HG03469 (cell line): ENCODE data around the gene VCPKMT.
A peak's percentile ranks its signal among the peaks of the same experiment; 100 is the strongest.

Source experiments
- ATAC-seq: cut with Tn5 transposase; IDR thresholded peaks from one replicate; pipeline ENCODE4 v1.9.1; 2021; ENCODE audit warnings: mild to moderate bottlenecking, moderate library complexity, moderate number of reproducible peaks; ENCODE audit not compliant: unreplicated experiment

The VCPKMT gene

GRCh38 chr14:50116181-50116956 is at the start of gene VCPKMT:
VCPKMT (minus strand) TSS chr14:50116572; CDS start chr14:50116552, 20 bp downstream.
- ATAC-seq = peak; percentile 78

GRCh38 chr14:50156111-50156510 is 39.7 kb upstream of the VCPKMT start:
- ATAC-seq = no peak

- ATAC-seq = no peak
These were observed 32.4 kb upstream of the VCPKMT start for GRCh38 chr14:50148799-50149198.

- ATAC-seq = no peak
These were observed 22.8 kb upstream of the VCPKMT start for GRCh38 chr14:50139192-50139591.

GRCh38 chr14:50127802-50128201 is 11.4 kb upstream of the VCPKMT start:
- no peak for ATAC-seq

GRCh38 chr14:50123062-50123461 is 6.7 kb upstream of the VCPKMT start:
- ATAC-seq = no peak

GRCh38 chr14:50122291-50122690 is 5.9 kb upstream of the VCPKMT start:
- no peak for ATAC-seq

- no peak for ATAC-seq
These were observed 5.1 kb upstream of the VCPKMT start for GRCh38 chr14:50121486-50121885.

- no peak for ATAC-seq
These were observed 1.1 kb upstream of the VCPKMT start for GRCh38 chr14:50117456-50117855.

GRCh38 chr14:50116966-50117365 is 594 bp upstream of the VCPKMT start:
- ATAC-seq = no peak

GRCh38 chr14:50113381-50114035 is 2.9 kb downstream of the VCPKMT start:
- ATAC-seq = no peak

GRCh38 chr14:50110323-50111037 is 5.9 kb downstream of the VCPKMT start:
- no peak for ATAC-seq

- no peak for ATAC-seq
These were observed 7.0 kb downstream of the VCPKMT start for GRCh38 chr14:50109342-50109741.

GRCh38 chr14:50107850-50108249 is 8.5 kb downstream of the VCPKMT start:
- no peak for ATAC-seq

- ATAC-seq = no peak
These were observed 10.2 kb downstream of the VCPKMT start for GRCh38 chr14:50106178-50106577.

- no peak for ATAC-seq
These were observed 12.8 kb downstream of the VCPKMT start for GRCh38 chr14:50103558-50103957.

GRCh38 chr14:50101417-50101816 is 15.0 kb downstream of the VCPKMT start:
- no peak for ATAC-seq

- no peak for ATAC-seq
These were observed 15.6 kb downstream of the VCPKMT start for GRCh38 chr14:50100805-50101204.

GRCh38 chr14:50099335-50099734 is 17.0 kb downstream of the VCPKMT start:
- no peak for ATAC-seq

- ATAC-seq = no peak
These were observed 20.5 kb downstream of the VCPKMT start for GRCh38 chr14:50095895-50096294.

GRCh38 chr14:50094056-50094755 is 22.2 kb downstream of the VCPKMT start:
- ATAC-seq = no peak
